ENCODE measurements around the gene GPR137B. TPM values are rescaled to one million over a fixed set of nuclear protein-coding genes. Genes with fewer than 3 reads are reported as not detected.

Gene GPR137B
- total and polyA plus RNA-seq, 5 donors from 2014 or later, result 5.2 to 18.6 (median 7.6) TPM

DNA sequence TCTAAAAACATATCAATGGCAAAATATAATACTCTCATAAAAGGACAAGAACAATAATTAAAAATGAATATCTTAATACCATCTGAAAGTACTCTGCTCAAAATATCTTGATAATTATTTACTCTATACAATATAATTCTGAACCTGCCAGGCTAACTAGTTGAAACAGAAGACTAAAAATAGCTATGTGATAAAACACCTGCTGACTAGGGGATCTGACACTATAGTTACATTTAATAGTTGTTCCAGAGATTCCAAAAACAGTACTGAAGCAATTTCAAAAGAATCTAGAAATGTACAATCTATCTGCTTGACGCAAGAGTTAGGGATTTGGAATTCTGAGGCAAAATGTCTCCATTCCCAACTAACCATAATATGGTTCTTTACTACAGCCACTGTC lies 109.2 kb downstream of the GPR137B start:
- no peak overlapping the region for H3K4me3 Mint-ChIP-seq
- ATAC-seq (ENCODE audit: low read depth in 2 of 2) (no peak), DNase-seq (no peak)
- no peaks in the 10 kb centered on the region for H3K27me3 ChIP-seq (ENCODE audit: control insufficient read depth, insufficient read depth, low read length)
- H3K9me3 ChIP-seq (ENCODE audit: control insufficient read depth in 2 of 2, low read length in 2 of 2), result no peaks in the 10 kb centered on the region
- peaks cover 0 to 18% (median 8%) of the 10 kb centered on the region in 4 donors for H3K4me1 Mint-ChIP-seq
- no peak overlapping the region for H3K4me3 ChIP-seq (ENCODE audit: low read depth, low read length)
- peaks cover 0 to 2% (median 0%) of the 10 kb centered on the region in 7 donors for H3K9me3 Mint-ChIP-seq
- no peak overlapping the region for H3K27ac Mint-ChIP-seq
- H3K36me3 ChIP-seq (ENCODE audit: control insufficient read depth, insufficient read depth, low read length), result peaks cover 23% of the 10 kb centered on the region
- H3K27ac ChIP-seq (ENCODE audit: insufficient read depth, low read length, poor library complexity, severe bottlenecking), result no peak overlapping the region
- H3K4me1 ChIP-seq (ENCODE audit: control insufficient read depth, insufficient read depth, low read length, poor library complexity, severe bottlenecking), result no peaks in the 10 kb centered on the region
- no peaks in the 10 kb centered on the region for H3K27me3 Mint-ChIP-seq
- peaks cover 33% of the 10 kb centered on the region for H3K36me3 Mint-ChIP-seq

GRCh38 chr1:236253119-236253518 lies 110.8 kb downstream of the GPR137B start:
- ATAC-seq (ENCODE audit: low read depth in 2 of 2) (no peak), DNase-seq (no peak)
- Mint-ChIP-seq H3K9me3 (peaks cover 0 to 9% (median 5%) of the 10 kb centered on the region in 7 donors), H3K36me3 (peaks cover 29% of the 10 kb centered on the region), H3K4me1 (peaks cover 8 to 18% (median 10%) of the 10 kb centered on the region in 4 donors), H3K27ac (no peak overlapping the region), H3K4me3 (no peak overlapping the region), H3K27me3 (no peaks in the 10 kb centered on the region)
- Histone ChIP-seq H3K4me3 (ENCODE audit: low read depth, low read length) (no peak overlapping the region), H3K36me3 (ENCODE audit: control insufficient read depth, insufficient read depth, low read length) (peaks cover 23% of the 10 kb centered on the region), H3K4me1 (ENCODE audit: control insufficient read depth, insufficient read depth, low read length, poor library complexity, severe bottlenecking) (no peaks in the 10 kb centered on the region), H3K27ac (ENCODE audit: insufficient read depth, low read length, poor library complexity, severe bottlenecking) (no peak overlapping the region), H3K27me3 (ENCODE audit: control insufficient read depth, insufficient read depth, low read length) (no peaks in the 10 kb centered on the region), H3K9me3 (ENCODE audit: control insufficient read depth in 2 of 2, low read length in 2 of 2) (peaks cover 11 to 14% of the 10 kb centered on the region in 2 experiments)

- ATAC-seq (ENCODE audit: low read depth in 2 of 2), result no peak
- Histone ChIP-seq H3K4me3 (ENCODE audit: low read depth, low read length) (no peak overlapping the region), H3K27ac (ENCODE audit: insufficient read depth, low read length, poor library complexity, severe bottlenecking) (no peak overlapping the region), H3K9me3 (ENCODE audit: control insufficient read depth in 2 of 2, low read length in 2 of 2) (peaks cover 15 to 16% of the 10 kb centered on the region in 2 experiments), H3K4me1 (ENCODE audit: control insufficient read depth, insufficient read depth, low read length, poor library complexity, severe bottlenecking) (no peaks in the 10 kb centered on the region), H3K36me3 (ENCODE audit: control insufficient read depth, insufficient read depth, low read length) (peaks cover 23% of the 10 kb centered on the region), H3K27me3 (ENCODE audit: control insufficient read depth, insufficient read depth, low read length) (no peaks in the 10 kb centered on the region)
- Mint-ChIP-seq H3K36me3 (peaks cover 31% of the 10 kb centered on the region), H3K27me3 (no peaks in the 10 kb centered on the region), H3K27ac (peak overlapping the region in 1 of 3 donors; percentile 19), H3K4me1 (peaks cover 9 to 20% (median 14%) of the 10 kb centered on the region in 4 donors), H3K9me3 (peaks cover 0 to 15% (median 5%) of the 10 kb centered on the region in 7 donors), H3K4me3 (peak overlapping the region in 1 of 4 donors; percentile 81)
- DNase-seq, result no peak
These were observed 111.7 kb downstream of the GPR137B start for GRCh38 chr1:236253918-236254637.

DNA sequence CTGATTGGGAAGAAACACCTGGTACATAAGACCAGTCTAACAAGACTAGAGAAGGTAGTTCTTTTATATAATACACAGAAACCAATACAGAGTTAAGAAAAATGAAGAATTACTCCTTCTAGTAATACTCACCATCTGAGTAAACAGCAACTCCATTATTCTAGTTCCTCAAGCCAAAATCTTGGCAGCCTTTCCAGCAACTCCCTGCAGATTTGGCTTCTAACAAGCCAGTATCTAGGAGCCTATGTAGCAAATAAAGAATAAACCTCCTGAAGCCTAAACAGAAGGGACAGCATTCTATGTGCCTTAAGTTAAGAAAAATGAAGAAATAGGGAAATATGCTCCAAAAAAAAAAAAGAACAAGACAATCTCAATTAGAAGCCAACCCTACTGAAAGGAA lies 114.9 kb downstream of the GPR137B start:
- ATAC-seq (ENCODE audit: low read depth in 2 of 2) (no peak), DNase-seq (no peak)
- Mint-ChIP-seq H3K36me3 (peaks cover 52% of the 10 kb centered on the region), H3K4me1 (peaks cover 10 to 32% (median 30%) of the 10 kb centered on the region in 4 donors), H3K27me3 (peaks cover 4% of the 10 kb centered on the region), H3K4me3 (no peak overlapping the region), H3K9me3 (peaks cover 4 to 41% (median 9%) of the 10 kb centered on the region in 7 donors), H3K27ac (no peak overlapping the region)
- Histone ChIP-seq H3K36me3 (ENCODE audit: control insufficient read depth, insufficient read depth, low read length) (peaks cover 25% of the 10 kb centered on the region), H3K4me1 (ENCODE audit: control insufficient read depth, insufficient read depth, low read length, poor library complexity, severe bottlenecking) (no peaks in the 10 kb centered on the region), H3K4me3 (ENCODE audit: low read depth, low read length) (no peak overlapping the region), H3K27ac (ENCODE audit: insufficient read depth, low read length, poor library complexity, severe bottlenecking) (no peak overlapping the region), H3K9me3 (ENCODE audit: control insufficient read depth in 2 of 2, low read length in 2 of 2) (peaks cover 16 to 24% of the 10 kb centered on the region in 2 experiments), H3K27me3 (ENCODE audit: control insufficient read depth, insufficient read depth, low read length) (no peaks in the 10 kb centered on the region)

- H3K4me3 ChIP-seq (ENCODE audit: low read depth, low read length), result no peak overlapping the region
- Mint-ChIP-seq H3K36me3 (peaks cover 58% of the 10 kb centered on the region), H3K9me3 (peaks cover 4 to 42% (median 9%) of the 10 kb centered on the region in 7 donors), H3K27ac (no peak overlapping the region), H3K4me1 (peaks cover 10 to 37% (median 30%) of the 10 kb centered on the region in 4 donors), H3K4me3 (no peak overlapping the region), H3K27me3 (peaks cover 4% of the 10 kb centered on the region)
- no peaks in the 10 kb centered on the region for H3K27me3 ChIP-seq (ENCODE audit: control insufficient read depth, insufficient read depth, low read length)
- peaks cover 16 to 24% of the 10 kb centered on the region in 2 experiments for H3K9me3 ChIP-seq (ENCODE audit: control insufficient read depth in 2 of 2, low read length in 2 of 2)
- H3K27ac ChIP-seq (ENCODE audit: insufficient read depth, low read length, poor library complexity, severe bottlenecking), result no peak overlapping the region
- ATAC-seq (ENCODE audit: low read depth in 2 of 2) (no peak), DNase-seq (no peak)
- no peaks in the 10 kb centered on the region for H3K4me1 ChIP-seq (ENCODE audit: control insufficient read depth, insufficient read depth, low read length, poor library complexity, severe bottlenecking)
- peaks cover 26% of the 10 kb centered on the region for H3K36me3 ChIP-seq (ENCODE audit: control insufficient read depth, insufficient read depth, low read length)
These were observed 115.8 kb downstream of the GPR137B start for GRCh38 chr1:236258114-236258622.

Other genes with a start within 250 kb of the GPR137B start
- gene NID1, start 77.4 kb upstream of the GPR137B start, total RNA-seq, result 0.10 TPM
- not detected for gene NID1, start 77.4 kb upstream of the GPR137B start, polyA plus RNA-seq
- 15.2 TPM for gene ERO1B, start 139.4 kb downstream of the GPR137B start, total RNA-seq
- 1 to 10 TPM; 2.4 to 4.3 (median 2.8) TPM for gene ERO1B, start 139.4 kb downstream of the GPR137B start, polyA plus RNA-seq

Data from CD4-positive, CD25-positive, alpha-beta regulatory T cell (primary cell).